HFFc6 (cell line): ENCODE measurements around the gene MYLK2. TPM values are rescaled to one million over a fixed set of nuclear protein-coding genes. Genes with fewer than 3 reads are reported as not detected.

Experiments
- DNase-seq: peaks from one replicate; pipeline ENCODE4 v3.0.0-alpha.2; 2018
- H3K27ac Mint-ChIP-seq: 2 replicates; pipeline ENCODE4 v1.8.0; 2020; ENCODE audit warnings: mild to moderate bottlenecking, mixed read lengths
- H3K27me3 Mint-ChIP-seq: 2 replicates; pipeline ENCODE4 v1.8.0; 2021; ENCODE audit warnings: mild to moderate bottlenecking, moderate library complexity, mixed read lengths; ENCODE audit not compliant: insufficient read depth
- H3K36me3 Mint-ChIP-seq: 2 replicates; pipeline ENCODE4 v1.8.0; 2021; ENCODE audit warnings: low read depth, mixed read lengths
- H3K4me1 Mint-ChIP-seq: 2 replicates; pipeline ENCODE4 v1.8.0; 2020; ENCODE audit warnings: low read depth, mixed read lengths
- H3K4me3 Mint-ChIP-seq: 2 replicates; pipeline ENCODE4 v1.8.0; 2020; ENCODE audit warnings: mild to moderate bottlenecking, moderate library complexity, mixed read lengths
- H3K9me3 Mint-ChIP-seq: 2 replicates; pipeline ENCODE4 v1.8.0; 2020; ENCODE audit warnings: mild to moderate bottlenecking, mixed read lengths
- long read RNA-seq: library from polyadenylated mRNA; unstranded; transcript quantifications from one replicate; pipeline ENCODE4 v2.0.0, GENCODE V29; 2019
- total RNA-seq, 6 experiments: library from RNA; stranded (reverse); fragmentation: NEBNext Ultra II Directional; extraction: Animal tissue kit (Norgen Biotek cat#: 25700); gene quantifications; 2 replicates in 1 of 6; 3 replicates in 5 of 6; pipeline ENCODE4 v1.2.3, GENCODE V29; 2021
- TF ChIP-seq, protein P1 (sequence below): fragments of 200-600 bp; sonication (generic); IDR thresholded peaks from 2 replicates; pipeline ENCODE4 v1.5.0; 2021; ENCODE audit warnings: antibody characterized with exemption, mild to moderate bottlenecking

Gene MYLK2
- under 1 TPM; 0.07 to 0.30 (median 0.16) TPM for total RNA-seq
- long read RNA-seq: 0 reads

DNA sequence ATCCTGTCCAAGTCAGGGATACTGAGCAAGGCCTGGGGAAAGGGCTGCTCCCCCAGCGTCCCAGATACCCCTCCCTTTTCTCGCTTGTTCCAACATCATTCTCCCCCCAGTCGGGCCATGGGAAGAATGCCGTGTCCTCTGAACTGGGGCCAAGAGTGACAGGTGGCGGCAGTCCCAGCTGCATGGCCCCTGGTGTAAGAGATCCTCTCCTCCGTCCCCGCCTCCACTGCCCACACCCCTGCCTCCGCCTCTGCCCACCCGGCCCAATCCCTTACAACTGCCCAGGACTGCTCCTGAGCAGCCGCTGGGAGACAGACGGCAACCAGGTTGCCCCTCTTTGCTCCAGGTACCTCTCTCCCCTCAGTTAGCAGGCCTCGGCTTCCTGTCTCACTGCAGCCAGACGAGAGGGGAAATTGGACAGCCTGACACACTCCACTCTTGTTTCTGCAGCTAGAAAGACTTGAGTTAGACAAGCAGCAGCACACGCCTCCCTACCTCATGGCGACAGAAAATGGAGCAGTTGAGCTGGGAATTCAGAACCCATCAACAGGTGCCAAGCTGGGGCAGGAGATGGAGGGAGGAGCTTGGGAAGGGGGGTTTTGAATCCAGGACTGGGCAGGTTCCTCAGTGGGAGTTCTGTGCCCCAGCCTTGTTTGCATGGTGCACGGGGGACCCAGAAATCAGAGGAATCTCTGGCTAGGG, at the start of gene MYLK2:
Gene MYLK2, plus strand, starts transcription at position 274 of the 702 bp plus-strand sequence. Its CDS starts 225 bp downstream, at position 499.
- H3K4me1 Mint-ChIP-seq: peaks cover 13% of the 10 kb centered on the region
- TF ChIP-seq, protein P1, sequence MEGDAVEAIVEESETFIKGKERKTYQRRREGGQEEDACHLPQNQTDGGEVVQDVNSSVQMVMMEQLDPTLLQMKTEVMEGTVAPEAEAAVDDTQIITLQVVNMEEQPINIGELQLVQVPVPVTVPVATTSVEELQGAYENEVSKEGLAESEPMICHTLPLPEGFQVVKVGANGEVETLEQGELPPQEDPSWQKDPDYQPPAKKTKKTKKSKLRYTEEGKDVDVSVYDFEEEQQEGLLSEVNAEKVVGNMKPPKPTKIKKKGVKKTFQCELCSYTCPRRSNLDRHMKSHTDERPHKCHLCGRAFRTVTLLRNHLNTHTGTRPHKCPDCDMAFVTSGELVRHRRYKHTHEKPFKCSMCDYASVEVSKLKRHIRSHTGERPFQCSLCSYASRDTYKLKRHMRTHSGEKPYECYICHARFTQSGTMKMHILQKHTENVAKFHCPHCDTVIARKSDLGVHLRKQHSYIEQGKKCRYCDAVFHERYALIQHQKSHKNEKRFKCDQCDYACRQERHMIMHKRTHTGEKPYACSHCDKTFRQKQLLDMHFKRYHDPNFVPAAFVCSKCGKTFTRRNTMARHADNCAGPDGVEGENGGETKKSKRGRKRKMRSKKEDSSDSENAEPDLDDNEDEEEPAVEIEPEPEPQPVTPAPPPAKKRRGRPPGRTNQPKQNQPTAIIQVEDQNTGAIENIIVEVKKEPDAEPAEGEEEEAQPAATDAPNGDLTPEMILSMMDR: no peak
- no peaks in the 10 kb centered on the region for H3K9me3 Mint-ChIP-seq
- H3K27me3 Mint-ChIP-seq: peaks cover 1% of the 10 kb centered on the region; the same call in 1 of the 2 replicates
- no peak for DNase-seq
- H3K4me3 Mint-ChIP-seq: no peak within 1 kb of the TSS
- no peak within 1 kb of the TSS for H3K27ac Mint-ChIP-seq
- no peaks in the 10 kb centered on the region for H3K36me3 Mint-ChIP-seq

DNA sequence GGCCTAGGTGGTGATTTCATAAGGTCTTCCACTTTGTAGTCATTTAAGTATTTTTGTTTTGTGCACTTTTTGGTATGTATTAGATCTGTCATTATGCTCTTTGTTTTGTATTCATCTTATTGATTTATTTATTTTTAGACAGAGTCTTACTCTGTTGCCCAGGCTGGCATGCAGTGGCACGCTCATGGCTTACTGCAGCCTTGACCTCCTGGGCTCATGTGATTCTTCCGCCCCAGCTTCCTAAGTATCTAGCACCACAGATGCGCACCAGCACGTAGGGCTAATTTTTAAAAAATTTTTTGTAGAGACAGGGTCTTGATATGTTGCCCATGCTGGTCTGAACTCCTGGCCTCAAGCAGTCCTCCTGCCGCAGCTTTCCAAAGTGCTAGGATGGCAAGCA, 49.5 kb upstream of the MYLK2 start:
- Mint-ChIP-seq H3K36me3 (peaks cover 29% of the 10 kb centered on the region), H3K27me3 (peaks cover 2% of the 10 kb centered on the region; the same call in 1 of the 2 replicates), H3K4me1 (peaks cover 29% of the 10 kb centered on the region), H3K27ac (peak overlapping the region; percentile 77), H3K9me3 (no peaks in the 10 kb centered on the region), H3K4me3 (peak overlapping the region; percentile 55)
- TF ChIP-seq, protein P1: no peak
- DNase-seq: no peak

DNA sequence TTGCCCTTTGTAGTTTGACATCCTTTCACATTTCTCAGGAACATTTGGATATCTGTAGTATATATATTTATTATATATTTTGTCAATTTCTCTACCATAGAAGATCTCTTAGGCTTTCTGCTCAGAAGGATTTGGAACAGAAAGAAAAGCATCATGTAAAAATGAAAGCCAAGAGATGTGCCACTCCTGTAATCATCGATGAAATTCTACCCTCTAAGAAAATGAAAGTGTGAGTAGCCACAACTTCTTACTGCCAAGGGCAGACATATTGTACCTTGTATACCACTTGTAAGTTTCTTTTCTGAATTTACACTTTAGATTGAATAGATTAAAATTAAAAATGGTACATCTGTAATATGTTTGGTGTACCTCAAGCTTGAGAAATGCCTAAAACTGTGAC, 48.9 kb upstream of the MYLK2 start:
- H3K4me1 Mint-ChIP-seq: peaks cover 23% of the 10 kb centered on the region
- H3K27me3 Mint-ChIP-seq: no peaks in the 10 kb centered on the region
- H3K27ac Mint-ChIP-seq: peak overlapping the region; percentile 77
- TF ChIP-seq, protein P1: no peak
- DNase-seq: no peak
- H3K36me3 Mint-ChIP-seq: peaks cover 28% of the 10 kb centered on the region
- H3K9me3 Mint-ChIP-seq: no peaks in the 10 kb centered on the region
- peak overlapping the region; percentile 55 for H3K4me3 Mint-ChIP-seq

DNA sequence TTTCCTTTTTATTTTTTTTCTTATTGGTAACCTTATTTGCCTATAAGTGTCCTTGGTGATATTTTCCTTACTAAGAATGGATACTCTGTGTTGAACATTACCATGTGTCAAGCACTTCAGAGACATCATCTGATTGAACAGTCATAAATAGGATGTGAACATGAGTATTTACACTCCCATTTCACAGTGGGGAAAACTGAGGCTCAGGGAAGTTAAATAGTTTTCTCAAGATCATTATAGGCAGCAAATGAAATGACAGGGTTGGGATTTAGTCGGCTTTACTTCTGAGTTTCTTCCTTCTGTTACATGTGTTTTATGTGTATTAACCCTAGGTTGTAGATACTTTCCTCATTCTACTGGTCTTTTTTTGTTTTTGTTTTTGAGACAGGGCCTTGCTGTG, 44.7 kb upstream of the MYLK2 start:
- DNase-seq: no peak
- TF ChIP-seq, protein P1: no peak
- H3K27me3 Mint-ChIP-seq: no peaks in the 10 kb centered on the region; the same call in 1 of the 2 replicates
- no peaks in the 10 kb centered on the region for H3K9me3 Mint-ChIP-seq
- peaks cover 42% of the 10 kb centered on the region for H3K36me3 Mint-ChIP-seq
- no peak overlapping the region; the same call in 1 of the 2 replicates for H3K27ac Mint-ChIP-seq
- H3K4me3 Mint-ChIP-seq: no peak overlapping the region
- peaks cover 15% of the 10 kb centered on the region for H3K4me1 Mint-ChIP-seq

DNA sequence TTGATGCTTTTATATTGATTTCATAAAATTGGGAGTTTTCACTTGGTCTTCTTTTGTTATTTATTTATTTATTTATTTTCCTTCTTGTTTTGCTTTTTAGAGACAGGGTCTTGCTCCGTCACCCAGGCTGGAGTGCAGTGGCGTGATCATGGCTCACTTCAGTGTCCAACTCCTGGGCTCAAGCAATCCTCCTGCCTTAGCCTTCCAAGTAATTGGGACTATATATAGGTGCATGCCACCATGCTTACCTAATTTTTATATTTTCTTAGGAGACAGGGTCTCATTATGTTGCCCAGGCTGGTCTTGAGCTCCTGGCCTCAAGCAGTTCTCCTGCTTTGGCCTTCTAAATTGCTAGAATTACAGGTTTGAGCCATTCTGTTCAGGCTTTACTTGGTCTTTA, 38.3 kb upstream of the MYLK2 start:
- no peak for DNase-seq
- TF ChIP-seq, protein P1: no peak
- Mint-ChIP-seq H3K9me3 (no peaks in the 10 kb centered on the region), H3K27me3 (no peaks in the 10 kb centered on the region; the same call in 1 of the 2 replicates), H3K4me3 (no peak overlapping the region), H3K4me1 (peaks cover 11% of the 10 kb centered on the region), H3K27ac (no peak overlapping the region), H3K36me3 (peaks cover 39% of the 10 kb centered on the region)
